ENCODE data around the gene LZTR1.
A peak's percentile ranks its signal among the peaks of the same experiment; 100 is the strongest.
"Not testable (repeated sequence)": the region's sequence is repeated elsewhere in the genome, so short reads cannot be mapped to it uniquely, and the experiment has no call there.

LZTR1 gene

GRCh38 chr22:21045585-21046294 is 63.6 kb downstream of the LZTR1 start, which contains the start of gene LRRC74B:
Gene LRRC74B (plus strand): TSS chr22:21045946. CDS start chr22:21045987, 41 bp downstream.
- Histone ChIP-seq H3K4me3 (ENCODE audit: low read length in 2 of 2) (peak within 1 kb of the TSS; percentile 58 to 77), H3K79me1 (ENCODE audit: low read depth, low read length) (no peaks in the 10 kb centered on the region), H2AFZ (ENCODE audit: low read length) (peak within 1 kb of the TSS; percentile 94), H4K91ac (ENCODE audit: low read depth, low read length, poor library complexity) (no peak within 1 kb of the TSS), H3K14ac (ENCODE audit: low read length) (no peak within 1 kb of the TSS), H2BK12ac (ENCODE audit: low read length) (peak within 1 kb of the TSS; percentile 41), H3K4me1 (ENCODE audit: control insufficient read depth in 2 of 2, insufficient read depth in 1 of 2, low read depth in 1 of 2, low read length in 2 of 2) (peaks cover 12 to 15% of the 10 kb centered on the region in 2 donors), H3K36me3 (replicated peaks in 1 of 2; ENCODE audit: control insufficient read depth in 2 of 2, insufficient read depth in 2 of 2, low read length in 2 of 2) (no peaks in the 10 kb centered on the region), H3K27ac (replicated peaks; ENCODE audit: low read length) (peak within 1 kb of the TSS; percentile 78), H2BK120ac (ENCODE audit: low read depth, low read length) (no peak within 1 kb of the TSS), H3K23ac (ENCODE audit: low read depth, low read length, poor library complexity) (peak within 1 kb of the TSS; percentile 89), H3K4ac (ENCODE audit: low read length) (peak within 1 kb of the TSS; percentile 37), H4K8ac (ENCODE audit: low read depth, low read length) (peak within 1 kb of the TSS; percentile 43), H3K4me2 (ENCODE audit: insufficient read depth, low read length, poor library complexity, severe bottlenecking) (peak within 1 kb of the TSS; percentile 81), H3K9ac (ENCODE audit: low read depth, low read length, poor library complexity) (peak within 1 kb of the TSS; percentile 77), H2BK5ac (ENCODE audit: low read length) (peak within 1 kb of the TSS; percentile 82), H3K27me3 (ENCODE audit: control insufficient read depth in 3 of 3, insufficient read depth in 3 of 3, low read depth in 1 of 3, low read length in 3 of 3) (peaks cover 0 to 17% (median 0%) of the 10 kb centered on the region in 3 experiments), H2BK15ac (ENCODE audit: low read length) (peak within 1 kb of the TSS; percentile 69), H3K18ac (ENCODE audit: low read length) (peak within 1 kb of the TSS; percentile 95), H3K9me3 (replicated peaks in 1 of 2; ENCODE audit: control insufficient read depth in 2 of 2, insufficient read depth in 1 of 2, low read depth in 1 of 2, low read length in 2 of 2) (no peaks in the 10 kb centered on the region), H2AK5ac (ENCODE audit: low read depth, low read length) (no peak within 1 kb of the TSS)
- no CpG with 5 or more reads among the region's 47 CpGs for WGBS, 2 donors (ENCODE audit: extremely low coverage in 2 of 2, insufficient read length in 2 of 2, insufficient replicate concordance in 1 of 2)
- peak; percentile 94 for DNase-seq (ENCODE audit: low spot score)

GRCh38 chr22:21047035-21047661 is 65.1 kb downstream of the LZTR1 start:
- no peak for DNase-seq (ENCODE audit: low spot score)
- Histone ChIP-seq H2AK5ac (ENCODE audit: low read depth, low read length) (peak overlapping the region; percentile 24), H3K9me3 (replicated peaks in 1 of 2; ENCODE audit: control insufficient read depth in 2 of 2, insufficient read depth in 1 of 2, low read depth in 1 of 2, low read length in 2 of 2) (no peaks in the 10 kb centered on the region), H3K36me3 (replicated peaks in 1 of 2; ENCODE audit: control insufficient read depth in 2 of 2, insufficient read depth in 2 of 2, low read length in 2 of 2) (no peaks in the 10 kb centered on the region), H3K4me1 (ENCODE audit: control insufficient read depth in 2 of 2, insufficient read depth in 1 of 2, low read depth in 1 of 2, low read length in 2 of 2) (peaks cover 15 to 20% of the 10 kb centered on the region in 2 donors), H2BK5ac (ENCODE audit: low read length) (no peak overlapping the region), H4K8ac (ENCODE audit: low read depth, low read length) (no peak overlapping the region), H4K91ac (ENCODE audit: low read depth, low read length, poor library complexity) (no peak overlapping the region), H3K14ac (ENCODE audit: low read length) (peak overlapping the region; percentile 75), H3K4me2 (ENCODE audit: insufficient read depth, low read length, poor library complexity, severe bottlenecking) (no peak overlapping the region), H3K27ac (replicated peaks; ENCODE audit: low read length) (no peak overlapping the region), H2BK15ac (ENCODE audit: low read length) (peak overlapping the region; percentile 10), H3K4ac (ENCODE audit: low read length) (no peak overlapping the region), H2BK12ac (ENCODE audit: low read length) (no peak overlapping the region), H2AFZ (ENCODE audit: low read length) (no peak overlapping the region), H3K4me3 (ENCODE audit: low read length in 2 of 2) (peak overlapping the region in 1 of 2 donors; percentile 44), H3K23ac (ENCODE audit: low read depth, low read length, poor library complexity) (peak overlapping the region; percentile 12), H3K79me1 (ENCODE audit: low read depth, low read length) (no peaks in the 10 kb centered on the region), H3K27me3 (ENCODE audit: control insufficient read depth in 3 of 3, insufficient read depth in 3 of 3, low read depth in 1 of 3, low read length in 3 of 3) (peaks cover 0 to 19% (median 0%) of the 10 kb centered on the region in 3 experiments), H3K18ac (ENCODE audit: low read length) (peak overlapping the region; percentile 22), H3K9ac (ENCODE audit: low read depth, low read length, poor library complexity) (no peak overlapping the region), H2BK120ac (ENCODE audit: low read depth, low read length) (no peak overlapping the region)
- no CpG with 5 or more reads among the region's 14 CpGs for WGBS, 2 donors (ENCODE audit: extremely low coverage in 2 of 2, insufficient read length in 2 of 2, insufficient replicate concordance in 1 of 2)

GRCh38 chr22:21047730-21048129 is 65.6 kb downstream of the LZTR1 start:
- H3K9ac ChIP-seq (ENCODE audit: low read depth, low read length, poor library complexity): peak overlapping the region; percentile 44
- no peaks in the 10 kb centered on the region for H3K36me3 ChIP-seq (replicated peaks in 1 of 2; ENCODE audit: control insufficient read depth in 2 of 2, insufficient read depth in 2 of 2, low read length in 2 of 2)
- H3K18ac ChIP-seq (ENCODE audit: low read length): no peak overlapping the region
- peaks cover 0 to 25% (median 0%) of the 10 kb centered on the region in 3 experiments for H3K27me3 ChIP-seq (ENCODE audit: control insufficient read depth in 3 of 3, insufficient read depth in 3 of 3, low read depth in 1 of 3, low read length in 3 of 3)
- H3K4me1 ChIP-seq (ENCODE audit: control insufficient read depth in 2 of 2, insufficient read depth in 1 of 2, low read depth in 1 of 2, low read length in 2 of 2): peaks cover 15 to 20% of the 10 kb centered on the region in 2 donors
- peak overlapping the region; percentile 6 for H2BK15ac ChIP-seq (ENCODE audit: low read length)
- H3K4me3 ChIP-seq (ENCODE audit: low read length in 2 of 2): no peak overlapping the region
- H3K23ac ChIP-seq (ENCODE audit: low read depth, low read length, poor library complexity): peak overlapping the region; percentile 91
- H3K79me1 ChIP-seq (ENCODE audit: low read depth, low read length): no peaks in the 10 kb centered on the region
- H4K91ac ChIP-seq (ENCODE audit: low read depth, low read length, poor library complexity): no peak overlapping the region
- H4K8ac ChIP-seq (ENCODE audit: low read depth, low read length): no peak overlapping the region
- no peak overlapping the region for H2BK12ac ChIP-seq (ENCODE audit: low read length)
- H3K4ac ChIP-seq (ENCODE audit: low read length): no peak overlapping the region
- H3K27ac ChIP-seq (replicated peaks; ENCODE audit: low read length): no peak overlapping the region
- peak overlapping the region; percentile 24 for H2AK5ac ChIP-seq (ENCODE audit: low read depth, low read length)
- no peak overlapping the region for H3K4me2 ChIP-seq (ENCODE audit: insufficient read depth, low read length, poor library complexity, severe bottlenecking)
- no peak overlapping the region for H2AFZ ChIP-seq (ENCODE audit: low read length)
- no peaks in the 10 kb centered on the region for H3K9me3 ChIP-seq (replicated peaks in 1 of 2; ENCODE audit: control insufficient read depth in 2 of 2, insufficient read depth in 1 of 2, low read depth in 1 of 2, low read length in 2 of 2)
- DNase-seq (ENCODE audit: low spot score): no peak
- no peak overlapping the region for H2BK120ac ChIP-seq (ENCODE audit: low read depth, low read length)
- no peak overlapping the region for H3K14ac ChIP-seq (ENCODE audit: low read length)
- no peak overlapping the region for H2BK5ac ChIP-seq (ENCODE audit: low read length)
- WGBS, 2 donors (ENCODE audit: extremely low coverage in 2 of 2, insufficient read length in 2 of 2, insufficient replicate concordance in 1 of 2): no CpG with 5 or more reads among the region's 7 CpGs

- no CpG with 5 or more reads among the region's 5 CpGs for WGBS, 2 donors (ENCODE audit: extremely low coverage in 2 of 2, insufficient read length in 2 of 2, insufficient replicate concordance in 1 of 2)
- H3K27me3 ChIP-seq (ENCODE audit: control insufficient read depth in 3 of 3, insufficient read depth in 3 of 3, low read depth in 1 of 3, low read length in 3 of 3): peaks cover 0 to 27% (median 0%) of the 10 kb centered on the region in 3 experiments
Measured at GRCh38 chr22:21048448-21048847, 66.4 kb downstream of the LZTR1 start.

More at GRCh38 chr22:21048448-21048847, 66.4 kb downstream of the LZTR1 start:
- Histone ChIP-seq H2AK5ac (ENCODE audit: low read depth, low read length) (peak overlapping the region; percentile 58), H3K4me1 (ENCODE audit: control insufficient read depth in 2 of 2, insufficient read depth in 1 of 2, low read depth in 1 of 2, low read length in 2 of 2) (peaks cover 15 to 20% of the 10 kb centered on the region in 2 donors)
- H4K91ac ChIP-seq (ENCODE audit: low read depth, low read length, poor library complexity); H3K79me1 ChIP-seq (ENCODE audit: low read depth, low read length); H3K18ac ChIP-seq (ENCODE audit: low read length); H2AFZ ChIP-seq (ENCODE audit: low read length); H3K9ac ChIP-seq (ENCODE audit: low read depth, low read length, poor library complexity); H4K8ac ChIP-seq (ENCODE audit: low read depth, low read length); H2BK120ac ChIP-seq (ENCODE audit: low read depth, low read length); DNase-seq (ENCODE audit: low spot score); H3K14ac ChIP-seq (ENCODE audit: low read length); H3K4me3 ChIP-seq (ENCODE audit: low read length in 2 of 2); H3K23ac ChIP-seq (ENCODE audit: low read depth, low read length, poor library complexity); H3K4ac ChIP-seq (ENCODE audit: low read length); H2BK5ac ChIP-seq (ENCODE audit: low read length); H3K9me3 ChIP-seq (replicated peaks in 1 of 2; ENCODE audit: control insufficient read depth in 2 of 2, insufficient read depth in 1 of 2, low read depth in 1 of 2, low read length in 2 of 2); H3K36me3 ChIP-seq (replicated peaks in 1 of 2; ENCODE audit: control insufficient read depth in 2 of 2, insufficient read depth in 2 of 2, low read length in 2 of 2); H3K4me2 ChIP-seq (ENCODE audit: insufficient read depth, low read length, poor library complexity, severe bottlenecking); H2BK15ac ChIP-seq (ENCODE audit: low read length); H2BK12ac ChIP-seq (ENCODE audit: low read length); H3K27ac ChIP-seq (replicated peaks; ENCODE audit: low read length): not testable (repeated sequence)
